Suppressor macrophage treated with lipopolysaccharide for 1 hour (primary cell): Measurements from ENCODE around the gene PPP2R3B.

Experiments
- DNase-seq, 3 donors: peaks; one replicate each; pipeline ENCODE4 v3.0.0-alpha.2; 2020 to 2022

The PPP2R3B gene

DNA sequence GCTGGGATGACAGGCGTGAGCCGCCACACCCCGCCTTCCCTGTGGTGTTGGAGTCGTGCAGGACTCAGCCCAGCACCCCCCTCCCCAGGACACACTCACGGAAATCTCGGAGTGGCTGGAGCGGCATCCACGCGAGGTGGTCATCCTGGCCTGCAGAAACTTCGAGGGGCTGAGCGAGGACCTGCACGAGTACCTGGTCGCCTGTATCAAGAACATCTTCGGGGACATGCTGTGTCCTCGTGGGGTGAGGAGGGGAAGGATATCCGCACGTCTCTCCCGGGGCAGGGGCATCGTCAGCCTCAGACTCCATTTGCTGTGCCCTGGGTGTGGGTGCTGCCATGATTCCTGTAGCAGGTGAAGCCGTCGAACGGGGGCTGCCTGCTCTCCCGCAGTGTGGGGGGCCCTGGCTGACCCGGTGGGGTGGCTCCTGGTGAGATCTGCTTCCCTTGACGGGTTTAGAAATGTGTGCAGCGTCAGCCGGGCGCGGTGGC lies 95.3 kb downstream of the PPP2R3B start:
- no peak for DNase-seq

DNA sequence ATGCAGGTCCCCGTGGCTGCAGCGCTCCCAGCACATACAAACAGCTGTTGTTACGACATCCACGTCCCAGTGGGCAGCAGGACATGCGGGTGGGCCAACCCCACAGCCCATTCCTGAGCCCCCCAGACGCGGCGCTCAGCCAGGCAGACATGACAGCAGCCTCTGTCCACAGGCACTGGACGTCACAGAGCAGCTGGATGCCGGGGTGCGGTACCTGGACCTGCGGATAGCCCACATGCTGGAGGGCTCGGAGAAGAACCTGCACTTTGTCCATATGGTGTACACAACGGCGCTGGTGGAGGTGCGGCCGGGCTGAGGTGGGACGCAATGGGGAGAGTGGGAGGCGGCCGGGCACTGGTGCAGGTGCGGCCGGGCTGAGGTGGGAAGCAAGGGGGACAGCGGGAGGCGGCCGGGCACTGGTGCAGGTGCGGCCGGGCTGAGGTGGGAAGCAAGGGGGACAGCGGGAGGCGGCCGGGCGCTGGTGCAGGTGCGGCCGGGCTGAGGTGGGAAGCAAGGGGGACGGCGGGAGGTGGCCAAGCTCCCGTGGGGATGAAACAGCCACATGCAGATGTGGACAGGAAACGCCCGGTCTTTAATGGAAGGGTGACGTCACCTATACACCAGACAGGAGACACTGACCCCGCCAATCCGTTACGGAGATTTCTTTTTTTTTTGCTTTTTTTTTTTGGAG lies 96.1 kb downstream of the PPP2R3B start:
- DNase-seq, result no peak

DNA sequence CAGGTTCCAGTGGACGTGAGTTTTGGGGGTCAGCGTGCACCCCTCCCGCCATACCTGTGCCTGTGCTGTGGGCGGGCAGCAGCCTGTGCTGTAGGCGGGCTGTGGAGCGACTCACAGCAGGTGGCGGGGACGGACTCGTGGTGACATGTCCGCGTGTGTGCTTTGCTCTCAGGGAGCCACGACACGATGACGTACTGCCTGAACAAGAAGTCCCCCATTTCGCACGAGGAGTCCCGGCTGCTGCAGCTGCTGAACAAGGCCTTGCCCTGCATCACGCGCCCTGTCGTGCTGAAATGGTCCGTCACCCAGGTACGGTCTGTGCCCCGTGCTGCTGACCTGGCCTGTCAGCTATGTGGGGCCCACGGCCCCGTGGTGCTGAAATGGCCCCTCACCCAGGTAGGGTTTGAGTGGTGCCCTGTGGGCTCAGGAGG lies 98.1 kb downstream of the PPP2R3B start:
- no peak for DNase-seq

DNA sequence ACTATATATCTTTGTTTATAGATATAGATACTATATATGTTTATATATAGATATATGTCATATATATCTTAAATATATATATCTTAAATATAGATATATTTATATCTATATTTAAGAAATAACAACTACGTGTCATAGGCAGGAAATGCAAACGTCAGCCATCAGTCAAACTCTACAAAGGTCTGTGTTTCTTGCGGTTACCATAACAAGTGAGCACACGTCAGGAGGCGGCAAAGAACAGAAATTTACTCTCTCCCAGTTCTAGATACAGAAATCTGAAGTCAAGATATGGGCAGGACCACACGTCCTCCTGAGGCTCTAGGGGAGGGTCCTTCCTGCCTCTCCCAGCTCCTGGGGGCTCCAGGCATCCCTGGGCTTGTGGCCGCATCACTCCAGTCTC lies 99.0 kb downstream of the PPP2R3B start:
- no peak for DNase-seq

DNA sequence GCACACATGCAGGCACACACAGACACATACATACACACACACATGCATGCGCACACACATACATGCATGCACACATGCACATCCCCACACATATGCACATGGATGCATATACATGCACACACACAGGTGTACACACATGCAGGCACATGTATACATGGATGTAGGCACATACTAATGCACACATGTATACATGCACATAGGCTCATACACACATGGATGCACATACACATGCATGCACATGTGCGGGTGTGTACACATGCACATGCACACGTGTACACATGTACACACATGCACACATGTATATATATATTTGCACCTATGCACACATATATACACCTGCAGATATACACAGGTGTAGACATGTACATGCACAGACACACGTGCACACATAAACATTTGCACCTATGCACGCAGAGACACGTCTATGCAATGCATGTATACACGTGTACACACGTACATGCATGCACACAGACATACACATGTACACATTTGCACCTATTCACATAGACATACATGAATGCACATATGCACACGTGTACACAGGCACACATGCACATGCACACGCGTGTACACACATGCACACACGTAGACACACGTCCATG lies 101.5 kb downstream of the PPP2R3B start:
- no peak for DNase-seq
